GDM1 (cell line): ENCODE data around the gene ATP4A.

Experiments
- DNase-seq: peaks from one replicate; lab custom pipeline; 2025; lab: John Stamatoyannopoulos, UW

ATP4A gene

DNA sequence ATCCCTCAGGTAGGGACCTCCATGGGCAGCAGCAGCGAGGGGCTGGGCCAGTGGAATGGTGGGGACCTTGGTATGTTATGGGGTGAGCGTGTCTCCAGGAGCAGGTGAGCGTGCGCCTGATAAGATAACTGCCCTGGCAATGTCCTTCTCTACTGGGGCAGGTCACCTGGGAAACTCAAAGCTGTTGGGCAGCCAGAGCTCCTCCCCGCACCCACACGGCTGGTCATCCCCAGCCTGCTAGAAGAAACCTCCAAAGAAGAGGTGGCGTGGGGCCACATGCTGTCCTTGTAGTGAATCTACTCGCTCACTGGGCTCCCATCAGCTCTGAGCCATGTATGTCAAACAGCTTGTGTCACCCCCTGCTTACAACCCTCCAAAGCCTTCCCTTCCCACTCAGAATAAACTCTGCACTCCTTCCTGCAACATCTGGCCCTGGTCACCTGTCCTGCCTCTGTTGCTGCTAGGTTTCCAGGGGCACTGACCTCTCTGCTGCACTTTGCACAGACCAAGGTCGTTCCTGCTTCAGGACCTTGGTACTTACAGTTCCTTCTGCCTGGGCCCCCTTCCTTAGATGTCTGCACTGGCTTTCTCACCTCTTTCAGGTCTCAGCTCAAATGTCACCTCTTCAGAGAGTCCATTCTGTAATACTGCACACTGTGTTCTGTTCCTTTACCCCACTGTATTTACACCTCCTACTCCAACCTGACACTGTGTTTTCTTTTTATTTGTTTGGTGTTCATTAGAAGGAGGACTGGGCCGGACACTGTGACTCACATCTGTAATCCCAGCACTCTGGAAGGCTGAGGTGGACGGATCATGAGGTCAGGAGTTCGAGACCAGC lies 1.8 kb upstream of the ATP4A start:
- no peak for DNase-seq

GRCh38 chr19:35562776-35563175 lies 682 bp downstream of the ATP4A start:
- no peak for DNase-seq

GRCh38 chr19:35562336-35562735 lies 1.1 kb downstream of the ATP4A start:
- DNase-seq = no peak

DNA sequence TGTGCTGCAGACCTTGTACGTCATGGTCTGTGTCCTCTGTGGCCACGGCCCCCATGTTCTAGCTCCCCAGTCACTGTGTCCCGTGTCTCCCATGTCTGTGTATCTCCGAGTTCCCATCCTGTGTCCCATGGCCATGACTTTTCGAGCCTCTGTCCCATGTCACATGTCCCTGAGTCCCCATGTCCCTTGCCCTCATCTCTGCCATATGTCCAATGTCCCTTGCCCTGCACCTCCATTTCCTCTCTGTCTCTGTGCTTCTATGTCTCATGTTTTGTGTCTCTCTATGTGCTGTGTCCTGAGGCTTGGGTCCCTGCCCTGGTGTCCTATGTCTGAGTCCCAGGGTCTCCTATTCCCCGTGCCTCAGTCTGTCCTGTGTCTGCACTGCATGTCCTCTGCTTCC lies 2.0 kb downstream of the ATP4A start:
- DNase-seq = no peak

- DNase-seq = no peak
These were observed 2.8 kb downstream of the ATP4A start for GRCh38 chr19:35560677-35561076.

DNA sequence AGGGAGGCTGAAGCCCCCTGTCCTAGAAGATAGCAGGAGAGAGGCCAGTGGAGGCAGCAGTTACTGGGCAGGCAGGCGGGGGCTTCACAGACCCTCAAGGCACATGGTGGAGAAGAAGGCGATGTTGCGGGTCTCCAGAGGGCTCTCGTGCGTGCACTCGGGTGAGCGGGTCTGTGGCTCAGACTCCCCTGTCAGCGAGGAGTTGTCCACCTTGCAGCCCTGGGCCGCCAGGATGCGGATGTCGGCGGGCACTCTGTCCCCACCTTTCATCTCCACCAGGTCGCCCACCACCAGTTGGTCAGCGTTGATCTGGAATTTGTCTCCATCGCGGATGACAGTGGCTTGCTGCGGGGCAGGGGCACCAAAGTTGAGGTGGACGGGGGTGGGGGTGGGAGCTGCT lies 3.2 kb downstream of the ATP4A start:
- no peak for DNase-seq

DNA sequence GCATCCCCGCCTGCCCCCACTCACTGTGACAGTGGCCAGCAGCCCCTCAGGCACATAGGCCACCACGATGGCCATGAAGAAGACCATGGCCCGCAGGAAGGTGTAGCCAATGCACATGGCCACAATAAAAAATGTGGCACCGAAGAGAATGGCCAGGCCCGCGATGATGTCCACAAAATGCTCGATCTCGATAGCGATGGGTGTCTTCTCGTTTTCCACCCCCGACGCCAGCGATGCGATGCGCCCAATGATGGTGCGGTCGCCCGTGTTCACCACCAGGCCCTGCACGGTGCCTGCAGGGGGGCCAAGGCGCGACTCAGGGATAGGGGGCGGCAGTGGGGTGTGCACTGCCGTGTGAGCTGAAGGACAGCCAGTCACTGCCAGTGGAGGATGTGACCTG lies 3.7 kb downstream of the ATP4A start:
- no peak for DNase-seq

DNA sequence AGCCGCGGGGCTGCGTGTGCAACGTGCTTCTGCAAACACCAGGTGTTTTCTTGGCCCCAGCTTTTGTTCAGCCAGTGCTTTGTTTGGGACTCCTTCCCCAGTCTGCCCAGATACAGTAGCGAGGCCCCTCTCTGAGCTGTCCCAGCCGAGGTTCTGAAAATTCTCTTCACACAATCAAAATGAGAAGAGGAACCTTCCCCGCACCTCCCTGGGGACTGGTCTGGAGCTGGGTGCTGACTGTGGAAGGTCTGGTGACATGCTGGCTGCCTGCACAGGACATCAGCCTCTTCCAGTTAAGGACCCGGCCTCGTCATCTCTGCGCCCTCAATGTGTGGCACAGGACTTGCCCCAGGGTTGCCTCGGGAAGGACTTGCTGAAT lies 4.2 kb downstream of the ATP4A start:
- DNase-seq = no peak

- DNase-seq = no peak
These were observed 4.8 kb downstream of the ATP4A start for GRCh38 chr19:35558400-35559280.

GRCh38 chr19:35557539-35558399 lies 5.7 kb downstream of the ATP4A start:
- DNase-seq = no peak

GRCh38 chr19:35556846-35557538 lies 6.5 kb downstream of the ATP4A start:
- DNase-seq = no peak

GRCh38 chr19:35556025-35556590 lies 7.3 kb downstream of the ATP4A start:
- DNase-seq = no peak

DNA sequence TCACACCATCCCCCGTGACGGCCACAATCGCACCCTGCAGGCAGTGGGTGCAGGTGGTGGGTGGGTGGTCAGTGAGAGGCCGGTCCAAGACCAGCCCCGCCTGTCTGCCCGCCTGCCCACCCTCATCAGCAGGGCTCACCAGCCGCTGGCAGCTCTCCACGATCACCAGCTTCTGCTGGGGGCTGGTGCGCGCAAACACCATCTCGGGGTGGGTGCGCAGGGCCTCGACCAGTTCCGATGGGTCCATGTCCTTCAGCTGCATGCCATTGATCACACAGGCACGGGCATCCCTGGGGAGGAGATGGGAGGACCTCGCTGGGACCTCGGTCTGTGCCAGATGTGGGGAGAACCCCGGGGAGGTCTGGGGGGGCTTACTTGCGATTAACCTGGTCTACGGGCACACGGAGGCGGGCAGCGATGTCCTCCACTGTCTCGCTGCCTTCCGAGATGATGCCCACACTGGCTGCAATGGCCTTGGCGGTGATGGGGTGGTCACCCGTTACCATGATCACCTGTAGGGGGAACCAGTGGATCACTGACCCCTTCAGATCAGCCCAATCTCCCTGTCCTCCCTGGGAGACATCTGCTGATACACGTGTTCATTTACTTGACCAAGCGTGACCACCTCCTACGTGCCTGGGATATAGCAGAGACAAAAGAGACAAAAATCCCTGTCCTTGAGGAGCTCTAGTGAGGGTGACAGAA lies 8.0 kb downstream of the ATP4A start:
- DNase-seq = no peak

- DNase-seq = no peak
These were observed 9.4 kb downstream of the ATP4A start for GRCh38 chr19:35554076-35554475.

DNA sequence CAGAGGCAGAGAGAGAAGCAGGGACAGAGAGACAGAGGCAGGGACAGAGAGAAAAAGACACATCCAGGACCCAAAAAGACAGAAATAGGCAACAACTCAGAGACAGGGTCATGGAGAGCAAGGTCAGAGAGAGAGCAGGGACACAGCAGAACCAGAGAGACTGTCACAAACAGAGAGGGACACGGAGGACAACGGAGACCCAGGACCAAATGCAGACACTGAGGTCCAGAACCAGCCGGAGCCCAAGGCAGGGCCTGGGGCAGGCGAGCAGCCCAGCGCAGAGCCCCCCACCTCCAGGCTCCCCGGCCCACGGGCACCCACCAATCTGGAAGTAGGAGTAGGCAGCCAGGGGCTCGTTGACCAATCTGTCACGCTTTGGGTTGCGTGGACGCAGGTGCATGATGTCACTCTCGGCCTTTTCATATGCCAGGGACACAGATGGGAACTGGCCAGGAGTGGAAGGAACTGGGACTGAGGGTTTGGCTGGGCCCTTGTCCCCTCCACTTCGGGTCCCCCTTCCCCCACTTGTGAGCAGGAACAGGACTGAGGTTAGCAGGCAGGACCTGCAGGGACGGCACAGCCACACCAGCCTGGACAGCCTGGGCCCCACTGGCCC lies 10.0 kb downstream of the ATP4A start:
- DNase-seq = no peak

- DNase-seq = no peak
These were observed 10.7 kb downstream of the ATP4A start for GRCh38 chr19:35552534-35553384.

DNA sequence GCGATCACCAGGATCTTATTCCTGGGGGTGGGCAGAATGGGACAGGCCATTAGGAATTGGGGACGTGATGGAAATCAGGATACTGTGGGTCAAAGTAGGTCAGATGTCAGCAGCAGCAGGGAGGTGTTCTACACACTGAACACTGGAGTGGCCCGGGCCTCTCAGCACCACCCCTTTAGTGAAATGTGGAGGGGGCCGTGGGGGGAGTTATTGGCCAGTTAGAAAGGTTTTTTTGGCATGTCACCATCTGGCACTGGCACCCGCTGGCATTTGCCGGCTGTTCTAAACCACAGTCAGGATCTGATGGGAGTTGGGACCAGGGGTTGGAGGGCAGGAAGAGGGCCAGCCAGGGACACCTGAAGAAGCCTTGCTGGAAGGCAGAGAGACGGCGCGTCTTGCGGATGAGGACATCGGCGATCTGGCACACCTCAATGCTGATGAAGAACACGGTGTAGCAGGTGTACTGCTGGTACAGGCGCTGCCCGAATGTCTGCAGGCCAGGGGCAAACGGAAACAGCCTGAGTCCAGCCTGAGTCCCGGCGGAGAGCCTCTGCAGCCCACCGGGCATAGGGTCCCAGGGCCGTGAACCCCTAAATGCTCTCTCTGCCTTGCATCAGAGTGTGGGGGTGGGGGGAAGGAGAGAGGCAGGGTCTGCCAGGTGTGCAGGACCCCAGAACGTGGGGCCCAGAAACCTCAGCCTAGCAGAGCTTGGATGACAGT lies 12.2 kb downstream of the ATP4A start:
- no peak for DNase-seq

DNA sequence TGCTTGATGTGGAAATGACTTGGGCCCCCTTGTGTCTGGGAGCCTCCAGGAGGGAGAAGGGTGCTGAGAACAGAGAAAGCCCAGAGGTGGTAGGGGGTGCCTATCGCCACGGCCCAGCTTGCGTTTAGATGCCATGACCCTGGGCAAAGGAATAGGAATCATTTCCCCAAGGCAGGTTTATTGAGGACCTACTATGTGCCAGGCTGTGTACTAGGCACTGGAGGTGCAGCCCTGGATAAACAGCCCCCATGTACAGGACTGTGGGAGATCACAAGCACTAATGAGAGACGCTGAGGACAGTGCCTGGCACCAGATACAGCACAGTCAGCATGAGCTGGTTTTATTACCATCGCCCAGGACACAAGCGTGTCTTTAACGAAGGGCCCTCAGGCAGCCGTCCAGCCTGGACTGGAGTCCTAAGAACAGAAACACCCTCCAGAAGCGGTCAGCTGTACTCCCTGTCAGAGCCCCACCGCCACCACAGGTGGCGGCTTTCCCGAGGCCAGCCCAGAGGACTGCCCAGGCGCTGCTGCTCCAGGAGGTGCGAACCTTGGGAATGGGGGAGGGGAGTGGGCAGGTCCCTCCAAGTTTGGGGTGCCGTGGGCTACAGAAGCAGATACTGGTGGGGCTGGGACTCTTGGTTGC lies 13.5 kb downstream of the ATP4A start:
- DNase-seq = no peak
